ENCODE results near the gene CD164L2. TPM values are rescaled to one million over a fixed set of nuclear protein-coding genes. Genes with fewer than 3 reads are reported as not detected.

The CD164L2 gene
- total RNA-seq, 1 donor from 2014 or later, result not detected

Other genes starting within 250 kb of the CD164L2 start
- 4.6 and 9.6 TPM in 2 replicates for gene SLC9A1, start 228.2 kb downstream of the CD164L2 start, total RNA-seq
- gene WDTC1, start 148.7 kb downstream of the CD164L2 start, total RNA-seq, result 23.7 and 30.1 TPM in 2 replicates
- gene TMEM222, start 61.2 kb downstream of the CD164L2 start, total RNA-seq, result 37.8 and 42.7 TPM in 2 replicates
- 0.05 TPM in 1 of 2 replicates, not detected in the other for gene SYTL1, start 41.3 kb downstream of the CD164L2 start, total RNA-seq
- 26.0 and 29.3 TPM in 2 replicates for gene MAP3K6, start 16.4 kb downstream of the CD164L2 start, total RNA-seq
- gene FCN3, start 8.5 kb downstream of the CD164L2 start, total RNA-seq, result not detected in 2 replicates
- gene GPR3, start 9.3 kb upstream of the CD164L2 start, total RNA-seq, result 0.16 and 0.72 TPM in 2 replicates
- gene WASF2, start 106.8 kb upstream of the CD164L2 start, total RNA-seq, result 17.3 and 18.2 TPM in 2 replicates
- gene AHDC1, start 220.8 kb upstream of the CD164L2 start, total RNA-seq, result 46.6 and 55.3 TPM in 2 replicates

Data from myocyte (in vitro differentiated cells).